Stomach (tissue), 4 donors: ENCODE measurements around the gene BTNL8.

Source experiments
- CTCF ChIP-seq, 7 experiments: fragments of 450-650 bp in 4 of 7; fragments of 200-600 bp in 3 of 7; sonication (generic) in 3 of 7; IDR thresholded peaks; one replicate each; pipeline ENCODE4 v1.5.1; 2016 to 2019; ENCODE audit warnings: antibody characterized with exemption in 7 of 7, control low read depth in 2 of 7, mild to moderate bottlenecking in 1 of 7
- POLR2A ChIP-seq, 4 donors: fragments of 450-650 bp; IDR thresholded peaks; one replicate each; pipeline ENCODE4 v1.6.1; 2016; ENCODE audit warnings: antibody characterized with exemption in 4 of 4, control low read depth in 2 of 4, mild to moderate bottlenecking in 1 of 4, moderate library complexity in 1 of 4

GRCh38 chr5:180862645-180863044 is 36.3 kb upstream of the BTNL8 start:
- no peak for TF ChIP-seq CTCF (IDR thresholded peaks at IDR 0.05)
- TF ChIP-seq POLR2A (IDR thresholded peaks at IDR 0.05): no peak
